HepG2 (cell line): ENCODE measurements around the gene ZNF157. TPM values are rescaled to one million over a fixed set of nuclear protein-coding genes. Genes with fewer than 3 reads are reported as not detected.

Experiments used
- ATAC-seq: fragments of 200-7000 bp; cut with Tn5 transposase; 3 replicates; pipeline ENCODE4 v1.9.1; 2020; ENCODE audit warnings: mild to moderate bottlenecking, moderate library complexity
- BruUV-seq: library from RNA; stranded (reverse); fragments of 400-500 nt; replicated peaks from 2 replicates; lab custom pipeline; 2021; lab: Mats Ljungman, UMichigan
- CTCF ChIA-PET: fragments of 300-600 bp; formaldehyde crosslinking; extraction: SDS; loops from one replicate; lab custom pipeline; 2021; ENCODE audit warnings: low total read pairs, inconsistent platforms, low intra/inter-chr PET ratio; lab: Yijun Ruan, JAX
- POLR2A ChIA-PET: fragments of 350-600 bp; sonication (Branson Sonifier 250); formaldehyde crosslinking; loops from one replicate; lab custom pipeline; 2020; ENCODE audit warnings: antibody characterized with exemption, inconsistent platforms; lab: Yijun Ruan, JAX
- DNase-seq: peaks from one replicate; pipeline ENCODE4 v3.0.0-alpha.2; 2015; ENCODE audit warnings: low spot score
- FAIRE-seq: peaks from 3 replicates; lab custom pipeline; 2011; peaks lifted over from hg19 to GRCh38; lab: Jason Lieb, UNC
- H2AFZ ChIP-seq: one replicate; pipeline ENCODE4 v1.6.1; 2011; ENCODE audit warnings: low read length, inconsistent platforms
- H3K27ac ChIP-seq: fragments of 300-600 bp; 3 replicates; pipeline ENCODE4 v1.8.0; 2011; ENCODE audit warnings: mixed run types, mild to moderate bottlenecking, mixed read lengths, low read length, inconsistent platforms; ENCODE audit not compliant: insufficient read depth; ENCODE audit errors: extremely low read length
- H3K27me3 ChIP-seq, 2 experiments: fragments of 200-600 bp in 1 of 2; 2 replicates in 1 of 2; 3 replicates in 1 of 2; pipeline versions ENCODE4 v1.6.0 to v1.8.0; 2011; ENCODE audit warnings: low read length in 2 of 2, mild to moderate bottlenecking in 2 of 2, moderate library complexity in 2 of 2, inconsistent platforms in 1 of 2; ENCODE audit not compliant: insufficient read depth in 2 of 2, control insufficient read depth in 1 of 2
- H3K36me3 ChIP-seq, 2 experiments: fragments of 200-600 bp in 1 of 2; replicated peaks in 1 of 2; 2 replicates in 1 of 2; 3 replicates in 1 of 2; pipeline versions ENCODE4 v1.5.1 to v1.8.0; 2011; ENCODE audit warnings: low read length in 2 of 2, inconsistent platforms in 1 of 2; ENCODE audit not compliant: insufficient read depth in 2 of 2, control insufficient read depth in 1 of 2
- H3K4me1 ChIP-seq: 2 replicates; pipeline ENCODE4 v1.5.1; 2012; ENCODE audit warnings: low read length, inconsistent platforms; ENCODE audit not compliant: insufficient read depth
- H3K4me2 ChIP-seq: 2 replicates; pipeline ENCODE4 v1.6.0; 2011; ENCODE audit warnings: low read depth, low read length, inconsistent platforms
- H3K4me3 ChIP-seq, 3 experiments: fragments of 200-600 bp in 1 of 3; sonication (generic), shearing (Covaris generic) in 1 of 3; replicated peaks in 1 of 3; 2 replicates each; pipeline ENCODE4 v1.5.1; 2011 to 2016; ENCODE audit warnings: low read length in 3 of 3, inconsistent platforms in 2 of 3, low read depth in 2 of 3, mild to moderate bottlenecking in 2 of 3, control low read depth in 1 of 3, mixed read lengths in 1 of 3; ENCODE audit not compliant: insufficient read depth in 1 of 3
- H3K79me2 ChIP-seq: one replicate; pipeline ENCODE4 v1.6.1; 2011; ENCODE audit warnings: low read length, inconsistent platforms; ENCODE audit not compliant: insufficient read depth
- H3K9ac ChIP-seq: 2 replicates; pipeline ENCODE4 v1.6.0; 2011; ENCODE audit warnings: mild to moderate bottlenecking, low read depth, low read length, inconsistent platforms; ENCODE audit not compliant: insufficient read depth
- H3K9me3 ChIP-seq: 2 replicates; pipeline ENCODE4 v1.5.1; 2012; ENCODE audit warnings: mild to moderate bottlenecking, low read length
- H4K20me1 ChIP-seq: 2 replicates; pipeline ENCODE4 v1.6.0; 2011; ENCODE audit warnings: inconsistent platforms, mild to moderate bottlenecking, low read length, moderate library complexity; ENCODE audit not compliant: insufficient read depth
- CHD2 ChIP-seq: IDR thresholded peaks from 2 replicates; pipeline ENCODE4 v1.6.1; 2011; ENCODE audit warnings: low read depth, low read length, improper control_type of control experiment
- GPBP1L1 ChIP-seq: sonication (generic); formaldehyde crosslinking; IDR thresholded peaks from 2 replicates; pipeline ENCODE4 v1.5.0; 2020; ENCODE audit warnings: mild to moderate bottlenecking, missing genetic modification reagents
- HNRNPL ChIP-seq: fragments of 200-400 bp; formaldehyde crosslinking; IDR thresholded peaks from 2 replicates; pipeline ENCODE4 v1.6.1; 2017; ENCODE audit warnings: mild to moderate bottlenecking, low read depth, low read length
- NFE2L1 ChIP-seq: sonication (generic); formaldehyde crosslinking; IDR thresholded peaks from 2 replicates; pipeline ENCODE4 v1.4.0; 2020; ENCODE audit warnings: missing genetic modification reagents, mild to moderate bottlenecking, borderline replicate concordance
- NFYB ChIP-seq: sonication (generic); formaldehyde crosslinking; IDR thresholded peaks from 2 replicates; pipeline ENCODE4 v1.4.0; 2020; ENCODE audit warnings: missing genetic modification reagents
- NR3C1 ChIP-seq: sonication (generic); formaldehyde crosslinking; IDR thresholded peaks from 2 replicates; pipeline ENCODE4 v1.4.0; 2020; ENCODE audit warnings: missing genetic modification reagents
- PHF20 ChIP-seq: sonication (generic); formaldehyde crosslinking; IDR thresholded peaks from 2 replicates; pipeline ENCODE4 v1.5.0; 2020; ENCODE audit warnings: mild to moderate bottlenecking, missing genetic modification reagents
- PRPF4 ChIP-seq: fragments of 200-400 bp; formaldehyde crosslinking; IDR thresholded peaks from 2 replicates; pipeline ENCODE4 v1.6.1; 2016; ENCODE audit warnings: low read length, low read depth; ENCODE audit not compliant: poor library complexity, severe bottlenecking
- XBP1 ChIP-seq: sonication (generic); formaldehyde crosslinking; IDR thresholded peaks from 2 replicates; pipeline ENCODE4 v1.5.0; 2020; ENCODE audit warnings: missing genetic modification reagents
- ZFP90 ChIP-seq: sonication (generic); formaldehyde crosslinking; IDR thresholded peaks from 2 replicates; pipeline ENCODE4 v1.8.0; 2022; ENCODE audit warnings: missing genetic modification reagents, mild to moderate bottlenecking, inconsistent platforms, borderline replicate concordance
- ZNF703 ChIP-seq: sonication (generic); formaldehyde crosslinking; IDR thresholded peaks from 2 replicates; pipeline ENCODE4 v1.5.1; 2020; ENCODE audit warnings: missing genetic modification reagents, mild to moderate bottlenecking, moderate library complexity, borderline replicate concordance
- WGBS: methylation state at CpG from one replicate; pipeline ENCODE4 v1.1.6; 2017; ENCODE audit warnings: low lambda C conversion rate; 5-methylcytosine and 5-hydroxymethylcytosine counted together
- in situ Hi-C: cut with HindIII; loops from 2 replicates; pipeline ENCODE4 v1.10.0; 2017; ENCODE audit warnings: low pct_unique_long_range_greater_than_20kb; ENCODE audit not compliant: extremely low pct_ligation_motif_present
- intact Hi-C: fragments of 100-400 bp; cut with micrococcal nuclease; formaldehyde crosslinking; loops from one replicate; pipeline ENCODE4 v1.10.0; 2022; ENCODE audit not compliant: unreplicated experiment
- polyA plus RNA-seq, 8 experiments: library from polyadenylated mRNA; depleted of rRNA in 3 of 8; stranded (reverse) in 7 of 8; unstranded in 1 of 8; fragments of >200 nt; fragmentation: Illumina TruSeq in 4 of 8; extraction: Trizol in 4 of 8; gene quantifications; 2 replicates each; pipeline versions ENCODE4 v1.2.1 to v1.2.3, GENCODE V29; 2011 to 2016; ENCODE audit warnings: low read depth in 4 of 8, missing spikeins in 1 of 8, mixed read lengths in 1 of 8; ENCODE audit not compliant: insufficient read depth in 1 of 8
- total RNA-seq, 5 experiments: library from RNA; depleted of rRNA; stranded (reverse); fragments of >200 nt; fragmentation: Illumina TruSeq; extraction: Trizol; gene quantifications; 2 replicates each; pipeline ENCODE4 v1.2.3, GENCODE V29; 2016; ENCODE audit warnings: low read depth in 1 of 5

The ZNF157 gene
- total and polyA plus RNA-seq, 2 of the 13 experiments (the other 11 are each of a cell fraction or from before 2014, with no cell fraction given), result not detected

- Histone ChIP-seq H3K79me2 (no peaks in the 10 kb centered on the region), H4K20me1 (no peaks in the 10 kb centered on the region), H3K9ac (no peak overlapping the region), H3K36me3 (peaks cover 0 to 3% of the 10 kb centered on the region in 2 experiments; a peak in 1 of 5 replicates), H3K27me3 (no peaks in the 10 kb centered on the region), H3K4me3 (no peak overlapping the region), H3K9me3 (peaks cover 7% of the 10 kb centered on the region), H3K27ac (no peak overlapping the region), H3K4me2 (no peak overlapping the region), H3K4me1 (no peaks in the 10 kb centered on the region), H2AFZ (no peak overlapping the region)
- POLR2A ChIA-PET, result no interaction called here
- WGBS, result 96% methylated on average over 6 of the region's 6 CpGs
- FAIRE-seq (no peak), ATAC-seq (no peak), DNase-seq (no peak)
- intact Hi-C loops (no loop called here), in situ Hi-C loops (no loop called here)
- no TSS peak for BruUV-seq
- CTCF ChIA-PET, result no interaction called here
- no peak for TF ChIP-seq PHF20 (CRISPR knock-in tag)
These were observed 77.9 kb downstream of the ZNF157 start for GRCh38 chrX:47448165-47448806.

GRCh38 chrX:47452112-47452511 is 81.7 kb downstream of the ZNF157 start:
- no peak for DNase-seq
- Histone ChIP-seq H3K27me3 (no peaks in the 10 kb centered on the region), H3K79me2 (no peaks in the 10 kb centered on the region), H3K9me3 (peaks cover 7% of the 10 kb centered on the region), H3K4me3 (no peak overlapping the region), H4K20me1 (no peaks in the 10 kb centered on the region), H3K36me3 (peaks cover 0 to 3% of the 10 kb centered on the region in 2 experiments; a peak in 1 of 5 replicates), H3K4me2 (no peak overlapping the region), H3K4me1 (no peaks in the 10 kb centered on the region), H2AFZ (no peak overlapping the region), H3K27ac (no peak overlapping the region), H3K9ac (no peak overlapping the region)
- no peak for TF ChIP-seq XBP1 (CRISPR knock-in tag)
- TF ChIP-seq NR3C1 (CRISPR knock-in tag), result no peak
- TF ChIP-seq GPBP1L1 (CRISPR knock-in tag), result no peak
- TF ChIP-seq HNRNPL, result no peak
- TF ChIP-seq ZNF703, result no peak
- no peak for TF ChIP-seq CHD2
- TF ChIP-seq NFE2L1 (CRISPR knock-in tag), result no peak
- no peak for TF ChIP-seq NFYB (CRISPR knock-in tag)
- TF ChIP-seq ZFP90 (CRISPR knock-in tag), result no peak
- TF ChIP-seq PRPF4, result no peak
- ChIA-PET POLR2A (no interaction called here), CTCF (no interaction called here)
- intact Hi-C loops, result no loop called here
- 100% methylated on average over 1 of the region's 8 CpGs for WGBS
- no peak for FAIRE-seq
- in situ Hi-C loops, result no loop called here
- no peak for ATAC-seq
- no TSS peak for BruUV-seq
